ENCODE data around the gene C11orf98.
"Not testable (repeated sequence)": the region's sequence is repeated elsewhere in the genome, so short reads cannot be mapped to it uniquely, and the experiment has no call there.

The C11orf98 gene

DNA sequence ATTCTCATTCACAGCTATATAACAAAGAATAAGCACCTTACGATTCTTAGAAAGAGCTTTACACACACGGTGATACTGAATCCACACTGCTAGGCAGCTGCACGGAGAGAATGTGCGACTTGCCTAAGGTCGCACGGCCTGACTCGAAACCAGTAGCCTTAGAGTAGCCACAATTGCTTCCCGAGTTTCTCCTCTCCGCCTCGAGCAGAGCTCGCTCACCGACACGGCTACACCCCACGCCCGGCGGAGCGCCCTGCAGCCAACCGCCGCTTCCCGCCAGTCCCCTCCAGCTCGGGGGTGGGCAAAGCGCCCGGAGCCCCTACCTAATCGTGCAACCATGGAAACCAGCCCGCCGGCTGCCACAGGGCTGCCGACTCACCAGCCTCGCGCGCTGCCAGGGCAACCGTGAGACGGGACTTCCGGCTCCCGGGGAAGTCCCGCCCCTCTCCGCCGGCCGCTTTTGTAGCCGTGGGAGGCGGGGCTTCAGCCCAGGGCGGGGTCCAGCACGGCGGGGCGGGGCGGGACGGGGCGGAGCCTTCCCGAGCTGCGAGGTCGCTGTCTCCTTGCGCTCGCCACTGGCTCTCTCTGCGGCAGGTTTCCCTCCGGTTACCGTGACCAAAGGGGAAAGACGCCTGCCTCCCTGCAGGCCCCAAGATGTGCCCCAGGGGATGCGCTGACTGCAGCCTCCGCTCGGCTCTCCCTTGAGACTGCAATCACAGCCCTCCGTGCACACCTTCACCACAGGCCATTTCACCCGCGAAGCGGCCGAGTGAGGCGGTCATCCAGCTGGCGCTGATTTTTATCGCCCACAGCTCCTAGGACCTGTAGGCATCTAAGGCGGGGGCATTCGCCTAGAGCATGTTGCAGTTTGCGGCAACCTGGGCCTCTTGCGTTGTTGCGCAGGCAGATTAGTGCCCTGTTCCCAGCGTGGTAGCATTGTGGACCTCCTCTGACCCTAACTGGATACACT, 41.2 kb upstream of the C11orf98 start:
- Histone ChIP-seq H3K4me3 (ENCODE audit: low read length) (peak overlapping the region; percentile 88), H3K4me1 (ENCODE audit: insufficient read depth, low read length) (peaks cover 24% of the 10 kb centered on the region; the same call in 1 of the 2 replicates), H3K36me3 (ENCODE audit: insufficient read depth, low read depth, low read length) (peaks cover 30% of the 10 kb centered on the region), H3K27me3 (ENCODE audit: insufficient read depth, low read length) (no peaks in the 10 kb centered on the region), H3K9me3 (ENCODE audit: insufficient read depth, low read depth, low read length) (no peaks in the 10 kb centered on the region), H3K9ac (ENCODE audit: low read depth, low read length) (peak overlapping the region; percentile 91), H3K27ac (ENCODE audit: low read length) (peak overlapping the region; percentile 41)

DNA sequence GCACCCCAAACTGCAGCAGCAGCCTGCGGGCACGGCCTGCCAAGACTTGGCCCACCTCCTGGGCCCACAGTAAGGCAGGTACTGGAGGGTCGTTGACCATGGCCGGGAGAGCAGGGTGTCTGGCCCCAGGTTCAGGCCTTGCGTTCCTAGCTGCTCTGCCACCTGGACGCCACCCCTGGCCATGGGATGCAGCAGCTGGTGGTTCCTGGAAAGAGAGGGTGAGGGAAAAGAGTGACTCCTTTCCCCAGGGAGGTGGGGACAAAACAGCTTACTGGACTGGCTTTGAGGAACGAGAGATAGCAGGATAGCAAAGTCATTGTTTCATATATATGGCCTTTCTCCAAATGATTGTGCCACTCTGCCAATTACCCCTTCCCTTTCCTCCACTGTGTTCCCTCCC, 40.4 kb upstream of the C11orf98 start:
- Histone ChIP-seq H3K36me3 (ENCODE audit: insufficient read depth, low read depth, low read length) (peaks cover 29% of the 10 kb centered on the region), H3K4me3 (ENCODE audit: low read length) (peak overlapping the region; percentile 88), H3K27me3 (ENCODE audit: insufficient read depth, low read length) (no peaks in the 10 kb centered on the region), H3K4me1 (ENCODE audit: insufficient read depth, low read length) (peaks cover 21% of the 10 kb centered on the region; the same call in 1 of the 2 replicates), H3K9me3 (ENCODE audit: insufficient read depth, low read depth, low read length) (no peaks in the 10 kb centered on the region), H3K9ac (ENCODE audit: low read depth, low read length) (peak overlapping the region; percentile 91), H3K27ac (ENCODE audit: low read length) (no peak overlapping the region)

DNA sequence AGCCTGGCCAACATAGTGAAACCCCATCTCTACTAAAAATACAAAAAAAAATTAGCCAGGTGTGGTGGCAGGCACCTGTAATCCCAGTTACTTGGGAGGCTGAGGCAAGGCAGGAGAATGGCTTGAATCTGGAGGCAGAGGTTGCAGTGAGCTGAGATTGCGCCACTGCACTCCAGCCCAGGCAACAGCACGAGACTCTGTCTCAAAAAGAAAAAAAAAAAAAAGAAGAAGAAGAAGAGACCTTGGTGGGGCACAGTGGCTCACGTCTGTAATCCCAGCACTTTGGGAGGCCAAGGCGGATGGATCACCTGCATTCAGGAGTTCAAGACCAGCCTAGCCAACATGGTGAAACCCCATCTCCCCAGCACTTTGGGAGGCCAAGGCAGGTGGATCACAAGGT, 38.9 kb upstream of the C11orf98 start:
- not testable (repeated sequence) for H3K9me3 ChIP-seq (ENCODE audit: insufficient read depth, low read depth, low read length); H3K9ac ChIP-seq (ENCODE audit: low read depth, low read length); H3K4me3 ChIP-seq (ENCODE audit: low read length); H3K27ac ChIP-seq (ENCODE audit: low read length); H3K27me3 ChIP-seq (ENCODE audit: insufficient read depth, low read length)
- peaks cover 17% of the 10 kb centered on the region; the same call in 1 of the 2 replicates for H3K4me1 ChIP-seq (ENCODE audit: insufficient read depth, low read length)
- peaks cover 25% of the 10 kb centered on the region for H3K36me3 ChIP-seq (ENCODE audit: insufficient read depth, low read depth, low read length)

DNA sequence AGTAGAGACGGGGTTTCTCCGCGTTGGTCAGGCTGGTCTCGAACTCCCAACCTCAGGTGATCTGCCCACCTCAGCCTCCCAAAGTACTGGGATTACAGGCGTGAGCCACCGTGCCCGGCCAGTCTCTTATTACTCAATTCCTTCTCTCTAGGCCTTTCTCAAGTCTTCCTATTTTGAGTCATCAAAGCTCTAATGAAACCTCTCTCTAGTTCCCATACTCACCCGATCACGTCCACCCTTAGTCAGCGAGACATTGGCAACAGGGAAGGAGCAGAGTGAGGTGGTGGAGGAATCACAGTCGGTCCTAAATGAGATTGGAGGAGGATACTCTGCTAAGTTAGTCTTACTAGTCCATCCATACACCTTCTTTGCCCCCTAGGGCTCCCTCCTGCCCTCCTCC, 37.2 kb upstream of the C11orf98 start:
- H3K36me3 ChIP-seq (ENCODE audit: insufficient read depth, low read depth, low read length): peaks cover 25% of the 10 kb centered on the region
- H3K4me3 ChIP-seq (ENCODE audit: low read length): no peak overlapping the region
- H3K4me1 ChIP-seq (ENCODE audit: insufficient read depth, low read length): peaks cover 3% of the 10 kb centered on the region; the same call in 1 of the 2 replicates
- no peak overlapping the region for H3K9ac ChIP-seq (ENCODE audit: low read depth, low read length)
- no peaks in the 10 kb centered on the region for H3K27me3 ChIP-seq (ENCODE audit: insufficient read depth, low read length)
- no peak overlapping the region for H3K27ac ChIP-seq (ENCODE audit: low read length)
- no peaks in the 10 kb centered on the region for H3K9me3 ChIP-seq (ENCODE audit: insufficient read depth, low read depth, low read length)

DNA sequence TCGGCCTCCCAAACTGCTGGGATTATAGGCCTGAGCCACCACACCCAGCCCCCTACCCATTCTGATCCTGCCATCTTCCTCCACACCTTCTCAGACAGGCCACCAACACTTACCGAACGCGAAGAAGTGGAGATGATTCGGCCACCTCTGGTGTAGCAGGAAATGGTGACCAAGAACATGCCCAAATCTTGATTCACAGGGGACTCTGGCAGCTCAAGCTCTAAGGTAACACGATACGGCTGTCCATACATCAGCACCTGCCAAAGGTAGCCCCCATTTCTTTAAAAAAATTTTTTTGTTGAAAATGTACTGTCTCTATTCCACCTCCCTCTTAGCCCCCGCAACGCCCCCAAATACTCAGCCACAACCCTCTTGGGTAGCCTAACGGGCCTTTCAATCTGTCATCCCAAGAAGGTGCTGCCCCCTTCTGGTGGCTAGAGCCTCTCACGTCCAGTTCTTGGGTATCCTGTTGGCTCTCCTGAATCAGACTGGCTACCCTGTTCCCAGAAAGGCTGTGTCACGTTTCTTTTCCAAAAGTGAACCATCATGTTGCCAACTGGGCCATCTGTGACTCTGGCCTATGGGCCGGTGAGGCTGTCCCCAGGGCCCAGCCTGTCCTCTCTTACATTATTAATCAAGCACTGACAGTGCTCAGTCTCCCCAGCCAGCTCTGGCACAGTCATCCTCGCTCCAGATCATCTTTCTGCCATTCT, 29.6 kb upstream of the C11orf98 start:
- Histone ChIP-seq H3K9ac (ENCODE audit: low read depth, low read length) (no peak overlapping the region), H3K9me3 (ENCODE audit: insufficient read depth, low read depth, low read length) (no peaks in the 10 kb centered on the region), H3K4me1 (ENCODE audit: insufficient read depth, low read length) (no peaks in the 10 kb centered on the region), H3K36me3 (ENCODE audit: insufficient read depth, low read depth, low read length) (peaks cover 38% of the 10 kb centered on the region), H3K27me3 (ENCODE audit: insufficient read depth, low read length) (no peaks in the 10 kb centered on the region), H3K4me3 (ENCODE audit: low read length) (no peak overlapping the region), H3K27ac (ENCODE audit: low read length) (peak overlapping the region; percentile 49)

DNA sequence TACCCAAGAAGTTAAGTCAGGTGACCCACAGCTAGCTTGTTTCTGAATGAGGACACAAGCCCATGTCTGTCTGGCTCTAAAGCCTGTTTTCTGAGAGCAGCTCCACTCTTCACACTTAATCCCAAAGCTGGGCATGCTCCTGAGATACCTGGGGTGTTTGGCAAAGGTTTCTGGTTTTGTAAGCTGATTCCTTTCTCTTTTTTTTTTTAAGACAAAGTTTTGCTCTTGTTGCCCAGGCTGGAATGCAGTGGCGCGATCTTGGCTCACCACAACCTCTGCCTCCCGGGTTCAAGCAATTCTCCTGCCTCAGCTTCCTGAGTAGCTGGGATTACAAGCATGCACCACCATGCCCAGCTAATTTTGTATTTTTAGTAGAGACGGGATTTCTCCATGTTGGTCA, 28.6 kb upstream of the C11orf98 start:
- not testable (repeated sequence) for H3K9me3 ChIP-seq (ENCODE audit: insufficient read depth, low read depth, low read length); H3K4me3 ChIP-seq (ENCODE audit: low read length); H3K9ac ChIP-seq (ENCODE audit: low read depth, low read length); H3K27ac ChIP-seq (ENCODE audit: low read length); H3K4me1 ChIP-seq (ENCODE audit: insufficient read depth, low read length); H3K27me3 ChIP-seq (ENCODE audit: insufficient read depth, low read length)
- H3K36me3 ChIP-seq (ENCODE audit: insufficient read depth, low read depth, low read length): peaks cover 38% of the 10 kb centered on the region

DNA sequence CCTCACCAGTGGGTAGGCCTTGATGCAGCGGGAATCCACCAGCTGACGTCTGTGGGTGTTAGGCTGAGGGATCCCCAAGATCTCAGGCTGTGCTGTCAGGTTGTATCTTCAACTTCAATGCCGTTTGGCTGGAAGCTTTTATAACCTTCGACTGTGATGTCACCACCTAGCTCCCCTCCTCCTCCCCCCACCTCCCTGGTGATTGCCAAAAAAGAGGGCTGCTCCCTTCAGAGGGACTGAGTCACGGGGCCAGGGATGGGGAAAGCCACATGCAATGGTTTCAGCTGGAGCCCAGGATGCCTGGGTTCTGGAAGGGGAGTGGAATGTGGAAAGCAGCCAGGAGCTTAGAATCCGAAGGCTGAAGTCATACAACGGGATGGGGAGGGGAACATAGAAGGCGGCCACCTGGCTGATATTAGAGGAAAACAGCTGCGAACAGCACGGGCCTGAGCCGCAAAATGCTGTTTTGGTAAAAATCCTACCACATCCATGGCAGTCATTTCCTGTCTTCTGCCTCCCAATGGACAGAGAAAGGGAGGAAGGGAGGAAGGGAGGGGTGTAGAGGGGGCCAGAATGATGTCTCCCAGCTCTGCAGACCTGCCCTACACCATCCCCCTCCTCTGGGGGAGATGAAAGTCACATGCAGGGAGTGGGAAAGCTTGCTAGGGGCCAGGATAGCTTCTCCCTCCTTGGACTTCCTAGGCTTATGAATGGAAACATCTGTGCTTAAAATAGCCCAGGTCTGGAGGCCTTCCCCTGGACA, 24.6 kb upstream of the C11orf98 start, which contains the start of gene LRRN4CL:
Gene LRRN4CL, minus strand, starts transcription at position 110 of the 763 bp plus-strand sequence. CDS start 1,022 bp downstream, outside the sequence.
- no peaks in the 10 kb centered on the region for H3K4me1 ChIP-seq (ENCODE audit: insufficient read depth, low read length)
- H3K4me3 ChIP-seq (ENCODE audit: low read length): no peak within 1 kb of the TSS
- H3K36me3 ChIP-seq (ENCODE audit: insufficient read depth, low read depth, low read length): peaks cover 38% of the 10 kb centered on the region
- no peak within 1 kb of the TSS for H3K27ac ChIP-seq (ENCODE audit: low read length)
- H3K9ac ChIP-seq (ENCODE audit: low read depth, low read length): no peak within 1 kb of the TSS
- H3K9me3 ChIP-seq (ENCODE audit: insufficient read depth, low read depth, low read length): no peaks in the 10 kb centered on the region
- H3K27me3 ChIP-seq (ENCODE audit: insufficient read depth, low read length): no peaks in the 10 kb centered on the region

DNA sequence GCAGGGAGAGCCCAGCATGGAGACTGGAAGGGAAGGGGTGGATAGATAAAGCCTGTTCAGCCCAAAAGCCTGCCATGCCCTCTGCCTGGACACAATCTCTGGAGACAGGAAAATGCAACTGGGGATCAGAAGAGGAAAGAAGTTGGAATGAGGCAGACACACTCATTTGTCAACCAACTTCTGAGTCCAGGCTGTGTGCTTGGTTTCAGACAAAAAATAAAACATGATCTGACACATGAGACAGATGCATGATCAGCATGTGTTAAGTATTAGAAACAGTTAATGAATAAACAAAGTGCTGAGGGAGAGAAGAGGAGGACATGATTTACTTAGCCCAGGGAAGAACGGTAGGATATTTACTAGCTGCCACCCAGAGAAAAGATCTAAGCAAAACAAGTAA, 23.5 kb upstream of the C11orf98 start:
- no peaks in the 10 kb centered on the region for H3K9me3 ChIP-seq (ENCODE audit: insufficient read depth, low read depth, low read length)
- H3K36me3 ChIP-seq (ENCODE audit: insufficient read depth, low read depth, low read length): peaks cover 36% of the 10 kb centered on the region
- H3K27me3 ChIP-seq (ENCODE audit: insufficient read depth, low read length): no peaks in the 10 kb centered on the region
- H3K9ac ChIP-seq (ENCODE audit: low read depth, low read length): no peak overlapping the region
- H3K4me1 ChIP-seq (ENCODE audit: insufficient read depth, low read length): no peaks in the 10 kb centered on the region
- H3K4me3 ChIP-seq (ENCODE audit: low read length): no peak overlapping the region
- no peak overlapping the region for H3K27ac ChIP-seq (ENCODE audit: low read length)

DNA sequence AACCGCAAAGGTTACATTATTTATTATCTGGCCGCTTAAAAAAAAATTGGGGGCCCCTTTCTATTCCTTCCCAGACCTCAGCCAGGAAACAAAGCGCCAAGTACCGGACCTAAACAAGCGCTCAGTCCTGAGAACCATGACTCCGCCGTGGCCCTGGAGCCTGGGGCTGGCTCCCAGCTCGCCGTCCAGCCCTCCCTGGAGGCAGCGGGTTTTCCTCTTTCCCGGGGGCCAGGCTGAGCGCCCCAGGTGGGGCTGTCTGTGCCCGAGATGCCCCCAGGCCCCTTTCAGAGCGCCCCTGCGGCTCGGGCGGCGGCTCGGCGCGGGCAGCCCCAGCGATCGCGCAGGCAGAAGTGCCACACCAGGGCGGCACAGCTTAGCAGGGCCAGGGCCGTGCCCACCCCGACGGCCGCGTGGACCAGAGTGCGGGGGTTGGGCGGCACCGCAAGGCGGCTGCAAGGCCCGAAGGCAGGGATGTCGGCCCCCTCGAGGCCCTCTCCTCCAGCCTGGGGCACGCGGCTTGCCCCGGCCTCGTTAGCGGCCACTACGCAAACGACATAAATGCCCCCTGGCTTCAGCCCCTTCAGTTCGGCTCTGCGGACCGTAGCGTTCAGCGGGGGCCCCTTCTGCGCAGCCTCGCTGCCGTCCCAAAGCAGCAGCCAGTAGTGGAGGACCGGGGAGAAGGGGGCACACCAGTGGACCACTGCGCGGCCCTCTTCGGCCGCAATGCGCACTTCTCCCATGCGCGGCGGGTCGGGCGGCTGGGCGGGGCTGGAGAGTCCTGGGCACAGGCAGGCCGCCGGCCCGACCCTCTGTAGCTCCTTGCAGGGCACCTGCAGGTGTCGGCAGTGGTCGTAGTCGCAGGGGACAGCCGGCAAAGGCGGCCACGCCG, 22.7 kb upstream of the C11orf98 start:
- Histone ChIP-seq H3K9me3 (ENCODE audit: insufficient read depth, low read depth, low read length) (no peaks in the 10 kb centered on the region), H3K36me3 (ENCODE audit: insufficient read depth, low read depth, low read length) (peaks cover 28% of the 10 kb centered on the region), H3K27ac (ENCODE audit: low read length) (no peak overlapping the region), H3K4me3 (ENCODE audit: low read length) (no peak overlapping the region), H3K27me3 (ENCODE audit: insufficient read depth, low read length) (no peaks in the 10 kb centered on the region), H3K9ac (ENCODE audit: low read depth, low read length) (no peak overlapping the region), H3K4me1 (ENCODE audit: insufficient read depth, low read length) (no peaks in the 10 kb centered on the region)

DNA sequence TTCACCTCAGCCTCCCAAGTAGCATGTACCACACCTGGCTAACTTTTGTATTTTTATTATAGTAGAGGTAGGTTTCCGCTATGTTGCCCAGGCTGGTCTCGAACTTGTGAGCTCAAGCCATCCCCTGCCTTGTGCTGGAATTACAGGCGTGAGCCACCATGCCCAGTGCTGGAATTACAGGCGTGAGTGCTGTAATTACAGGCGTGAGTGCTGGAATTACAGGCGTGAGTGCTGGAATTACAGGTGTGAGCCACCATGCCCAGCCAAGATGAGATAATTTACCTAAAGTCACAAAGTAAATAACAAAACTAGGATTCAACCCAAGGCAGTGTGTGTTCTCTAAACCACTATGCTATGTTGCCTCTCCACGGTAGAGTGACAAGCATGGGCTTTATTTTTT, 17.5 kb upstream of the C11orf98 start:
- no peak overlapping the region for H3K27ac ChIP-seq (ENCODE audit: low read length)

More for the DNA sequence above, 17.5 kb upstream of the C11orf98 start:
- no peak overlapping the region for H3K4me3 ChIP-seq (ENCODE audit: low read length)
- H3K36me3 ChIP-seq (ENCODE audit: insufficient read depth, low read depth, low read length): peaks cover 7% of the 10 kb centered on the region
- no peaks in the 10 kb centered on the region for H3K9me3 ChIP-seq (ENCODE audit: insufficient read depth, low read depth, low read length)
- no peaks in the 10 kb centered on the region for H3K27me3 ChIP-seq (ENCODE audit: insufficient read depth, low read length)
- H3K4me1 ChIP-seq (ENCODE audit: insufficient read depth, low read length): peaks cover 7% of the 10 kb centered on the region
- no peak overlapping the region for H3K9ac ChIP-seq (ENCODE audit: low read depth, low read length)
